Parathyroid adenoma (tissue), 2 donors: ENCODE results near the gene FKBP10.
"Not testable (repeated sequence)": the region's sequence is repeated elsewhere in the genome, so short reads cannot be mapped to it uniquely, and the experiment has no call there.

Experiments
- H2AFZ ChIP-seq: fragments of 300-600 bp; sonication (generic); one replicate; pipeline ENCODE4 v1.7.0; 2017; ENCODE audit warnings: antibody characterized with exemption, mild to moderate bottlenecking
- H3K27ac ChIP-seq: fragments of 300-600 bp; sonication (generic); one replicate; pipeline ENCODE4 v1.7.0; 2017
- H3K27me3 ChIP-seq: fragments of 300-600 bp; sonication (generic); one replicate; pipeline ENCODE4 v1.7.0; 2017; ENCODE audit warnings: low read length; ENCODE audit not compliant: control insufficient read depth, insufficient read depth
- H3K36me3 ChIP-seq: fragments of 300-600 bp; sonication (generic); one replicate; pipeline ENCODE4 v1.7.0; 2017; ENCODE audit warnings: low read length; ENCODE audit not compliant: control insufficient read depth, insufficient read depth
- H3K4me1 ChIP-seq: fragments of 300-600 bp; sonication (generic); one replicate; pipeline ENCODE4 v1.7.0; 2017; ENCODE audit warnings: control low read depth
- H3K4me2 ChIP-seq: fragments of 300-600 bp; sonication (generic); one replicate; pipeline ENCODE4 v1.7.0; 2017; ENCODE audit warnings: low read length
- H3K4me3 ChIP-seq: fragments of 300-600 bp; sonication (generic); one replicate; pipeline ENCODE4 v1.7.0; 2017; ENCODE audit warnings: low read depth, low read length
- H3K79me2 ChIP-seq: fragments of 300-600 bp; sonication (generic); one replicate; pipeline ENCODE4 v1.7.0; 2017; ENCODE audit warnings: control low read depth
- H3K9ac ChIP-seq: fragments of 300-600 bp; sonication (generic); one replicate; pipeline ENCODE4 v1.7.0; 2017; ENCODE audit warnings: mild to moderate bottlenecking
- H3K9me3 ChIP-seq: fragments of 300-600 bp; sonication (generic); one replicate; pipeline ENCODE4 v1.7.0; 2017; ENCODE audit warnings: low read length; ENCODE audit not compliant: control insufficient read depth
- TF ChIP-seq, protein P1 (sequence below): fragments of 300-600 bp; sonication (generic); IDR thresholded peaks from one replicate; pipeline ENCODE4 v1.7.0; 2017; ENCODE audit warnings: antibody characterized with exemption, mild to moderate bottlenecking
- donor health status: primary hyperparathyroidism.

The FKBP10 gene

DNA sequence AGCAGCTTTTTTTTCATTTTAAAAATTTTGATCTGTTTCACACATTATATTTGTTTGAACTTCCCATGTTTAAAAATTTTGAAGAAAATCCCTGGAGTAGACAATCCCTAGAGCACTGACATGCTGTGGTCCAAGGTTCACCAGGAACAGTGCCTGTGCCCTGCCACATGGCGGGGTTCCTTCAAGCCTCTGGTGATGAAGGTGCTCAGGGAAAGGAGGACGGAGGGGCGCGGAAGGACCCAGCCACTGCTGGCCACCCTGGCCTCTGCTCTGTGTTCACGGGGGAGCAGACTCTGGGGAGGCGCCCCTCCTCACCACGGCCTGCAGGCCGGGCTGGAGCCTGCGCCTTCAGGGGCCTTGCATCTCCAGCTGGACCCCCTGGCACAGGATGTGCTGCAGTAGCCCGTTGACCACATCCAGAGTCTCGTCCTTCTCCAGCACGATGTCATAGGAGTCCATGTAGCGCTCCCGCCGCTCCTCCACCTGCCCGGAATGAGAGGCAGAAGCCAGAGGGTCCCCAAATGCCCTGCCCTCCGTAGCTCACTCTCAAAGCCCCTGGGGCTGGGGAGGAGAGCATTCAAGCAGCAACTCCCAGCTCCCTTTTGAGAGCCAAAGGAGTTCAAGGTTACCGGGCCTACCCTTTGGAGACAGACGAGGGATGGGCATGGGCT lies 12.5 kb downstream of the FKBP10 start:
- no peak overlapping the region for H3K4me3 ChIP-seq
- no peaks in the 10 kb centered on the region for H3K4me1 ChIP-seq
- no peaks in the 10 kb centered on the region for H3K27me3 ChIP-seq
- no peaks in the 10 kb centered on the region for H3K9me3 ChIP-seq
- no peak overlapping the region for H2AFZ ChIP-seq
- H3K9ac ChIP-seq = no peak overlapping the region
- TF ChIP-seq, protein P1, sequence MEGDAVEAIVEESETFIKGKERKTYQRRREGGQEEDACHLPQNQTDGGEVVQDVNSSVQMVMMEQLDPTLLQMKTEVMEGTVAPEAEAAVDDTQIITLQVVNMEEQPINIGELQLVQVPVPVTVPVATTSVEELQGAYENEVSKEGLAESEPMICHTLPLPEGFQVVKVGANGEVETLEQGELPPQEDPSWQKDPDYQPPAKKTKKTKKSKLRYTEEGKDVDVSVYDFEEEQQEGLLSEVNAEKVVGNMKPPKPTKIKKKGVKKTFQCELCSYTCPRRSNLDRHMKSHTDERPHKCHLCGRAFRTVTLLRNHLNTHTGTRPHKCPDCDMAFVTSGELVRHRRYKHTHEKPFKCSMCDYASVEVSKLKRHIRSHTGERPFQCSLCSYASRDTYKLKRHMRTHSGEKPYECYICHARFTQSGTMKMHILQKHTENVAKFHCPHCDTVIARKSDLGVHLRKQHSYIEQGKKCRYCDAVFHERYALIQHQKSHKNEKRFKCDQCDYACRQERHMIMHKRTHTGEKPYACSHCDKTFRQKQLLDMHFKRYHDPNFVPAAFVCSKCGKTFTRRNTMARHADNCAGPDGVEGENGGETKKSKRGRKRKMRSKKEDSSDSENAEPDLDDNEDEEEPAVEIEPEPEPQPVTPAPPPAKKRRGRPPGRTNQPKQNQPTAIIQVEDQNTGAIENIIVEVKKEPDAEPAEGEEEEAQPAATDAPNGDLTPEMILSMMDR = no peak
- H3K4me2 ChIP-seq = no peak overlapping the region
- no peak overlapping the region for H3K27ac ChIP-seq
- H3K79me2 ChIP-seq = no peaks in the 10 kb centered on the region
- no peaks in the 10 kb centered on the region for H3K36me3 ChIP-seq

DNA sequence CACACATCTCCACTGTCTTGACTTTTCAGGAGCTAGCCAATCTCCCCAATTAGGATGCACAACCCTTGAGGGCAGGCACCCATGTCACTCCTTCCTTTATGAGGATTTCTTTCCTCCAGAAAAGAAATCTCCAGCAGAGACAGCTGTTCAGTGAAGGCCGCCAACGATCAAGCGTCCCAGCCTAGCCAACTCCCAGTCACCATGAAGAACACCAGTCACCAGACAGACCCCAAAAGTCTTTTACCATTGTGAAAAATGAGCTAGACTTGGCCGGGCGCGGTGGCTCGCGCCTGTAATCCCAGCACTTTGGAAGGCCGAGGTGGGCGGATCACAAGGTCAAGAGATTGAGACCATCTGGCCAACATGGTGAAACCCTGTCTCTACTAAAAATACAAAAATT lies 17.2 kb downstream of the FKBP10 start:
- H3K9ac ChIP-seq, H3K9me3 ChIP-seq, H3K27me3 ChIP-seq, H3K27ac ChIP-seq, H3K36me3 ChIP-seq, H3K4me1 ChIP-seq, H3K4me2 ChIP-seq, H3K79me2 ChIP-seq, H2AFZ ChIP-seq, H3K4me3 ChIP-seq: not testable (repeated sequence)

DNA sequence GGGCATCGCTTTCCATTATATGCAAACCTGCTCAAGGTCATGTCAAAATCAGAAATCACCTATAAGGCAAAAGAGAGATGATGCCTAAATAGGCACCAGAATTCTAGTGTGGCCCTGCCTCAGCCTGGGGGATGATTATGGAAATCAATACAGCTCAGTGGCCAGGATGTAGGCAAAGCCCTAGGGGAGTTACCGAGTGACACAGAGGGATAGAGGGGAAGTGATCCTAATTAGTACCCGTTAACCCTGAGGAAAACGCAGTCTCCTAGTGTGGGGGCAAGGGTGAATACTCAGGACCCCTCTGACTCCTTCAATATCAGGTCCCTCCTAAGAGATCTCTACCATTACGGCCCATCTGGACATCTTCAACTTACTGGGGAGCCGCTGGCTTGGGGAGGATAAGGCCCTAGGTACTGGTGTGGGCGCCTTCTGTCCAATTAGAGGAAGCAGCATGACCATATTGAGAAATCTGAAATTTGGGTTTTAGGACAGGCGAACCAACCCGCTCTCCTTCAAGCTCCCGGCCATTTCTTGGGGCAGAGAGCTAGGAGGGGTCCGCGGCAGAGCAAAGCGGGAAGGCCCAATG lies 22.5 kb downstream of the FKBP10 start:
- Histone ChIP-seq H3K27me3 (no peaks in the 10 kb centered on the region), H3K27ac (peak overlapping the region; percentile 43), H3K9me3 (no peaks in the 10 kb centered on the region), H3K4me1 (no peaks in the 10 kb centered on the region), H3K79me2 (no peaks in the 10 kb centered on the region), H3K9ac (peak overlapping the region; percentile 78), H3K4me2 (peak overlapping the region; percentile 97), H3K4me3 (peak overlapping the region; percentile 77), H3K36me3 (no peaks in the 10 kb centered on the region), H2AFZ (peak overlapping the region; percentile 96)
- TF ChIP-seq, protein P1 = no peak

DNA sequence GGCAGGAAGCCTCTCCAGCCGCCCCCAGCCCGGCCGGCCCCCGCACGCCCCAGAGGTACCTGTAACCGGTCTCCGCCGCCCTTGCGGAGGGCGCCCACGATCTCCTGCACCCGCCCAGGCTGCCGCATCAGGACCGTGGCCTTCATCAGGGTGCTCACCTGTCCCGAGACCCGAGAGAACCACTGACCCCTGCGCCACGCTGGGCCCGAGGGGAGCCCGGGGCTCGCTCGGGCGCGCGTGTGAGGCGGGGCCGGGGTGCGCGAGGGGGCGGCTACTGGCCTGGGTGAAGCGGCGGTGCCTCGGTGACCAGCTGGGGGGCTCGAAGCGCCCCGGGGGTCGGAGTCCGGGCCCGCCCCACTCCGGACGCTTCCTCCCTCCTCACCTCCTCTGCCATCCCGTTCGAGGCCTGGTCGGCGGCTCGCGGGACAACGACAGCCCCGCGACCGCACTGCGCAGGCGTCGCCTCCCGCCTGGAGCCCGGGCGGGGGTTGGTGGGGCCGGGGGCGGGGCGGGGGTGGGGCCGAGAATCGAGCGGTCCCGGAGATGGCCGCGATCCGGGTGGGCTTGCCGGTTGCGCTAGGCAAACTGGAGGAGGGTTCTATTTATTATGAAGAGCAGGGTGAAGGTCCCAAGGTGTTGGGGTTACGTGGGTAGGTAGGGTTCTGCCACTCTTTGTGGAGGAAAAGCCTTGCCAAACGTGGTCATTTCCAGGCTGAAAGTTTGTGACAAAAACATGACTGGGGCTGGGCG lies 23.2 kb downstream of the FKBP10 start, which contains the start of gene NT5C3B:
Gene NT5C3B, minus strand, starts transcription at position 433 of the 750 bp plus-strand sequence. Its CDS starts 39 bp downstream, at position 394.
- H3K27ac ChIP-seq = peak within 1 kb of the TSS; percentile 43
- H3K9ac ChIP-seq = peak within 1 kb of the TSS; percentile 78
- H3K9me3 ChIP-seq = no peaks in the 10 kb centered on the region
- peak within 1 kb of the TSS; percentile 77 for H3K4me3 ChIP-seq
- H3K36me3 ChIP-seq = no peaks in the 10 kb centered on the region
- peak within 1 kb of the TSS; percentile 96 for H2AFZ ChIP-seq
- peak within 1 kb of the TSS; percentile 97 for H3K4me2 ChIP-seq
- H3K79me2 ChIP-seq = no peaks in the 10 kb centered on the region
- no peaks in the 10 kb centered on the region for H3K27me3 ChIP-seq
- TF ChIP-seq, protein P1 = no peak
- H3K4me1 ChIP-seq = no peaks in the 10 kb centered on the region

DNA sequence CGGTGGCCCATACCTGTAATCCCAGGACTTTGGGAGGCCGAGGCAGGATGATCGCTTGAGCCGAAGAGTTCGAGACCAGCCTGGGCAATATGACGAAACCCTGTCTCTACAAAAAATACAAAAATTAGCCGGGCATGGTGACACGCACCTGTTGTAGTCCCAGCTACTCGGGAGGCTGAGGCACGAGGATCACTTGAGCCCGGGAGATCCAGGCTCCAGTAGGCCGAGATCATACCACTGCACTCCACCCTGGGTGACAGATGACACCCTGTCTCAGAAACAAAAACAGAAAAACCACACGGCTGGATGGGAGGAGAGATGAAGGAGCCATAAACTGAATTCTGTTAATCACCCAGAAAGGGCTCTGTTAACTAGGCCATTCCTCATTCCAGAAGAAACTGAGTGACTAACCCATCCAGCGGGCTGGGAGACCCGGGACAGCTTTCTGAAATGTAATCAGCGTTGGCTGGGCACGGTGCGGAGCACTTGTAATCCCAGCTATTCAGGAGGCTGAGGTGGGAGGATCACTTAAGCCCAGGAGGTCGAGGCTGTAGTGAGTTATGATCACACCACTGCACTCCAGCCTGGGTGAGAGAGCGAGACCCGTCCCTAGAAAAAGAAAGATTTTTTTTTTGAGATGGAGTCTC lies 23.9 kb downstream of the FKBP10 start:
- peak overlapping the region; percentile 77 for H3K4me3 ChIP-seq
- H3K79me2 ChIP-seq = no peaks in the 10 kb centered on the region
- TF ChIP-seq, protein P1 = no peak
- H3K4me2 ChIP-seq = peak overlapping the region; percentile 97
- H2AFZ ChIP-seq = peak overlapping the region; percentile 89
- H3K9ac ChIP-seq = no peak overlapping the region
- H3K36me3 ChIP-seq = no peaks in the 10 kb centered on the region
- H3K27me3 ChIP-seq = no peaks in the 10 kb centered on the region
- H3K27ac ChIP-seq = no peak overlapping the region
- no peaks in the 10 kb centered on the region for H3K4me1 ChIP-seq
- H3K9me3 ChIP-seq = no peaks in the 10 kb centered on the region
